GM18870 (cell line): ENCODE results near the gene BANF2.

Source experiments
- ATAC-seq: cut with Tn5 transposase; IDR thresholded peaks from one replicate; pipeline ENCODE4 v1.9.1; 2021; ENCODE audit warnings: moderate library complexity; ENCODE audit not compliant: unreplicated experiment

The BANF2 gene

GRCh38 chr20:17663486-17663885 is 36.3 kb upstream of the BANF2 start:
- ATAC-seq, result no peak

GRCh38 chr20:17664025-17664633 is 35.6 kb upstream of the BANF2 start:
- ATAC-seq, result no peak

- ATAC-seq, result no peak
Observed at GRCh38 chr20:17665756-17666155, 34.0 kb upstream of the BANF2 start.

GRCh38 chr20:17666481-17666880 is 33.3 kb upstream of the BANF2 start:
- no peak for ATAC-seq

- no peak for ATAC-seq
Observed at GRCh38 chr20:17667445-17667844, 32.3 kb upstream of the BANF2 start.

GRCh38 chr20:17668432-17668831 is 31.3 kb upstream of the BANF2 start:
- no peak for ATAC-seq

GRCh38 chr20:17669306-17669931 is 30.3 kb upstream of the BANF2 start:
- ATAC-seq, result no peak

- no peak for ATAC-seq
Observed at GRCh38 chr20:17671011-17671410, 28.8 kb upstream of the BANF2 start.

GRCh38 chr20:17671565-17671964 is 28.2 kb upstream of the BANF2 start:
- no peak for ATAC-seq

- no peak for ATAC-seq
Observed at GRCh38 chr20:17673084-17673483, 26.7 kb upstream of the BANF2 start.

- ATAC-seq, result no peak
Observed at GRCh38 chr20:17674722-17675518, 24.8 kb upstream of the BANF2 start.

GRCh38 chr20:17675519-17676377 is 24.0 kb upstream of the BANF2 start:
- ATAC-seq, result no peak

- no peak for ATAC-seq
Observed at GRCh38 chr20:17676378-17676759, 23.4 kb upstream of the BANF2 start.

- no peak for ATAC-seq
Observed at GRCh38 chr20:17676942-17677341, 22.8 kb upstream of the BANF2 start.

GRCh38 chr20:17678295-17678694 is 21.5 kb upstream of the BANF2 start:
- ATAC-seq, result no peak

GRCh38 chr20:17678886-17679285 is 20.9 kb upstream of the BANF2 start:
- no peak for ATAC-seq

GRCh38 chr20:17679941-17680835 is 19.6 kb upstream of the BANF2 start:
- no peak for ATAC-seq

- no peak for ATAC-seq
Observed at GRCh38 chr20:17680836-17681725, 18.7 kb upstream of the BANF2 start.

- ATAC-seq, result no peak
Observed at GRCh38 chr20:17681726-17682102, 18.1 kb upstream of the BANF2 start.
